Breast epithelium (tissue), 4 donors: Measurements from ENCODE around the gene INAVA. TPM values are rescaled to one million over a fixed set of nuclear protein-coding genes. Genes with fewer than 3 reads are reported as not detected.

Experiments
- DNase-seq, 2 donors: peaks; one replicate each; pipeline ENCODE4 v3.0.0-alpha.2; 2019; ENCODE audit warnings: low spot score in 2 of 2
- H3K27ac ChIP-seq, 2 donors: fragments of 200-600 bp; sonication (generic) in 1 of 2; one replicate each; pipeline ENCODE4 v1.5.1; 2016 to 2019; ENCODE audit warnings: mild to moderate bottlenecking in 1 of 2
- H3K27me3 ChIP-seq, 2 donors: fragments of 200-600 bp; sonication (generic) in 1 of 2; one replicate each; pipeline versions ENCODE4 v1.5.1 to v1.6.0; 2017 to 2019; ENCODE audit warnings: control low read depth in 1 of 2, mild to moderate bottlenecking in 1 of 2
- H3K36me3 ChIP-seq: fragments of 200-600 bp; one replicate; pipeline ENCODE4 v1.5.1; 2019
- H3K4me1 ChIP-seq, 2 donors: fragments of 200-600 bp; sonication (generic); one replicate each; pipeline ENCODE4 v1.5.1; 2016 to 2019; ENCODE audit warnings: control low read depth in 1 of 2
- H3K4me3 ChIP-seq, 3 donors: fragments of 200-600 bp; sonication (generic); 1 replicate in 2 of 3; 2 replicates in 1 of 3; pipeline ENCODE4 v1.5.1; 2016 to 2019; ENCODE audit warnings: mild to moderate bottlenecking in 3 of 3, moderate library complexity in 2 of 3
- H3K9me3 ChIP-seq, 2 donors: fragments of 200-600 bp; sonication (generic) in 1 of 2; one replicate each; pipeline ENCODE4 v1.5.1; 2016 to 2019; ENCODE audit warnings: control low read depth in 1 of 2
- POLR2A ChIP-seq: fragments of 450-650 bp; IDR thresholded peaks from one replicate; pipeline ENCODE4 v1.6.1; 2016; ENCODE audit warnings: antibody characterized with exemption, mild to moderate bottlenecking, moderate library complexity
- POLR2AphosphoS5 ChIP-seq, 3 donors: sonication (generic); formaldehyde crosslinking; IDR thresholded peaks; one replicate each; pipeline ENCODE4 v1.6.1; 2017; ENCODE audit warnings: antibody characterized with exemption in 3 of 3
- intact Hi-C: fragments of 100-400 bp; cut with DNase I; formaldehyde crosslinking; loops from one replicate; pipeline ENCODE4 v1.15.1; 2023; ENCODE audit warnings: low total_unique reads
- total RNA-seq, 3 donors: library from RNA; depleted of rRNA; stranded (reverse); fragments of >200 nt; gene quantifications; one replicate each; pipeline ENCODE4 v1.1.0, GENCODE V29; 2016
- TF ChIP-seq, protein P1 (sequence below), 3 donors: fragments of 450-650 bp; IDR thresholded peaks; one replicate each; pipeline ENCODE4 v1.5.1; 2016 to 2017; ENCODE audit warnings: antibody characterized with exemption in 3 of 3, mild to moderate bottlenecking in 3 of 3, moderate library complexity in 3 of 3

The INAVA gene
- total RNA-seq, 3 donors from 2014 or later, result 1.0 to 7.5 TPM; not detected in 1

DNA sequence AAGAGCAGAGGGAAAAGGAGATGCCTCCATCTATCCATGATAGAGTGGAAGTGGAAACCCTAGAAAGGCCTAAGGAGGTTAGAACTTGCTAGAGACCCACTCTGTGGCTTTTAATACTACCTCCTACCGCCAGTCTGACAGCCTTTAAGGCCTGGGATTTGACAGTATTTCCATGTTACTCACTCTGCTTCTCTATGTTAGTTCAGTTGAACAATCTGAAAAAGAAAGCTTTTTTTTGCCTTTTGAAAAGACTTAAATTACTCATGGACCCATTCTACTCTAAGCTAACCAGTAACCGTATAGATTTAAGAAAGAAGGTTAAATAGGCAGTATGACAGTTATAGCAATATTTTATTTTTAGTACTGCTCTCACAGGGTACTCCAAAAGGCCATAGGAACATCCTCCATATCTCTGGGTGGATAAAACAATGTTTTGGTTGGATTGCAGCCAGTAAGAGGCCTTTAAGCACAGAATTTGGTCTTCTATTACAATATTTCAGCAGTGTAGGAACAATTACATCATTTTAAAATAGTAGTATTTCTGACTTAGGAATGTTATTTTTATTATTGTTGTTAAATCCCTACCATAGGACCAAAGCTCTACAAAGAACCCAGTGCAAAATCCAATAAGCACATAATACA is 37.9 kb upstream of the INAVA start:
- H3K4me3 ChIP-seq, result no peak overlapping the region
- no peaks in the 10 kb centered on the region for H3K4me1 ChIP-seq
- H3K9me3 ChIP-seq, result no peaks in the 10 kb centered on the region
- H3K27ac ChIP-seq, result no peak overlapping the region
- H3K36me3 ChIP-seq, result no peaks in the 10 kb centered on the region
- DNase-seq, result no peak
- TF ChIP-seq POLR2A (no peak), POLR2AphosphoS5 (IDR thresholded peaks at IDR 0.05) (no peak)
- TF ChIP-seq, protein P1, sequence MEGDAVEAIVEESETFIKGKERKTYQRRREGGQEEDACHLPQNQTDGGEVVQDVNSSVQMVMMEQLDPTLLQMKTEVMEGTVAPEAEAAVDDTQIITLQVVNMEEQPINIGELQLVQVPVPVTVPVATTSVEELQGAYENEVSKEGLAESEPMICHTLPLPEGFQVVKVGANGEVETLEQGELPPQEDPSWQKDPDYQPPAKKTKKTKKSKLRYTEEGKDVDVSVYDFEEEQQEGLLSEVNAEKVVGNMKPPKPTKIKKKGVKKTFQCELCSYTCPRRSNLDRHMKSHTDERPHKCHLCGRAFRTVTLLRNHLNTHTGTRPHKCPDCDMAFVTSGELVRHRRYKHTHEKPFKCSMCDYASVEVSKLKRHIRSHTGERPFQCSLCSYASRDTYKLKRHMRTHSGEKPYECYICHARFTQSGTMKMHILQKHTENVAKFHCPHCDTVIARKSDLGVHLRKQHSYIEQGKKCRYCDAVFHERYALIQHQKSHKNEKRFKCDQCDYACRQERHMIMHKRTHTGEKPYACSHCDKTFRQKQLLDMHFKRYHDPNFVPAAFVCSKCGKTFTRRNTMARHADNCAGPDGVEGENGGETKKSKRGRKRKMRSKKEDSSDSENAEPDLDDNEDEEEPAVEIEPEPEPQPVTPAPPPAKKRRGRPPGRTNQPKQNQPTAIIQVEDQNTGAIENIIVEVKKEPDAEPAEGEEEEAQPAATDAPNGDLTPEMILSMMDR (IDR thresholded peaks at IDR 0.05), result no peak
- intact Hi-C loops, result no loop called here
- H3K27me3 ChIP-seq, result no peaks in the 10 kb centered on the region

DNA sequence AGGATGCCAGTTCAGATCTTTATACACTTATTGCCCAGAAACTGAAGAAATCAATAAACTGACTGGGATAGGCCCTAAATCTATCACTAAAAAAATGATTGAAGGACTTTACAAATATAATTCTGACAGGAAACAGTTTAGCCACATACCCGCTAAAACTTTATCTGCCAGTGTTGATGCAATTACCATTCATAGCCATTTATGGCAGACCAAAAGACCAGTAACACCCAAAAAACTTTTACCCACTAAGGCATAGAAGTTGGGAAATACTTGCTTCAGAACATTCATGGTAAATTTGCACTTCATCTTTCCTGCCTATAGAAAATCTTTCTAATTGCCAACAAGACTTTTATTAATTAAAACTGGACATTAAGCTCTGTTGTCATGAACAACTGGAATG is 36.9 kb upstream of the INAVA start:
- TF ChIP-seq POLR2AphosphoS5 (IDR thresholded peaks at IDR 0.05) (no peak), POLR2A (no peak)
- TF ChIP-seq, protein P1 (IDR thresholded peaks at IDR 0.05), result no peak
- H3K4me3 ChIP-seq, result no peak overlapping the region
- DNase-seq, result no peak
- no peak overlapping the region for H3K27ac ChIP-seq
- H3K9me3 ChIP-seq, result no peaks in the 10 kb centered on the region
- no peaks in the 10 kb centered on the region for H3K27me3 ChIP-seq
- no peaks in the 10 kb centered on the region for H3K36me3 ChIP-seq
- H3K4me1 ChIP-seq, result no peaks in the 10 kb centered on the region
- intact Hi-C loops, result no loop called here

DNA sequence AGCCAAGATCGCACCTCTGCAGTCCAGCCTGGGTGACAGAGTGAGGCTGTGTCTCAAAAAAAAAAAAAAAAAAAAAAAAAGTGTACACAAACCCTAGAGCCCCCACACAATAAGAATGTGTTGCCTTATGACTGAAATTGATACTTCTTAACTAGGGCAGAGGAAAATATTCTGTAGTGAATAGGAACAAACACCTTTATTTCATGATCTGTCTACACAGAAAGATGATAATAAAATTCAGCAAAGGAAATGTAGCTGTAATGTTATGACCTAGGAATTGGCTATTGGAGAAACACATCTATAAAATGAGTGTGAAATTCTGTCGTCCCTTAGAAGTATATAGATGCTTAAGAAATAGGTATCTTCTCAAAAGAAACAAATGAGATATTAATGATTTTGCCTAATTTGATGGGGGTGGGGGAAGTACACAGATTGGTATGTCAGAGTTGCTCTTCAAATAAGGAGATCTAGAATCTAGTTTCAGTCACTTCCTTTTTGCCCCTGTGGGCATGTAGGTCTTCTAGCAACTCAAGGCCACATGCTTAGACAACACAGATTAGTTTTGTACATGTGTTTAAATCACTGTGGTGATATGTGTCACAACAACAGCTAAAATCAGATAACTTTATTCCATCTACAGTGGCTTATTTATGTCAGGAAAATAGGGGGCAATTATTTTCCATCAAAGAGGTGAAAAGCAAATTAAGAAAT is 32.6 kb upstream of the INAVA start:
- H3K27me3 ChIP-seq, result no peaks in the 10 kb centered on the region
- H3K9me3 ChIP-seq, result no peaks in the 10 kb centered on the region
- no peaks in the 10 kb centered on the region for H3K36me3 ChIP-seq
- intact Hi-C loops, result no loop called here
- no peak overlapping the region for H3K4me3 ChIP-seq
- DNase-seq, result no peak
- H3K27ac ChIP-seq, result no peak overlapping the region
- TF ChIP-seq POLR2A (no peak), POLR2AphosphoS5 (IDR thresholded peaks at IDR 0.05) (no peak)
- TF ChIP-seq, protein P1 (IDR thresholded peaks at IDR 0.05), result no peak
- H3K4me1 ChIP-seq, result no peaks in the 10 kb centered on the region

GRCh38 chr1:200862713-200863415 is 31.8 kb upstream of the INAVA start:
- no peak for DNase-seq
- Histone ChIP-seq H3K4me3 (no peak overlapping the region), H3K27me3 (no peaks in the 10 kb centered on the region), H3K27ac (no peak overlapping the region), H3K36me3 (no peaks in the 10 kb centered on the region), H3K4me1 (no peaks in the 10 kb centered on the region), H3K9me3 (no peaks in the 10 kb centered on the region)
- TF ChIP-seq, protein P1 (IDR thresholded peaks at IDR 0.05), result no peak
- TF ChIP-seq POLR2A, result no peak
- TF ChIP-seq POLR2AphosphoS5 (IDR thresholded peaks at IDR 0.05), result no peak
- intact Hi-C loops, result no loop called here

DNA sequence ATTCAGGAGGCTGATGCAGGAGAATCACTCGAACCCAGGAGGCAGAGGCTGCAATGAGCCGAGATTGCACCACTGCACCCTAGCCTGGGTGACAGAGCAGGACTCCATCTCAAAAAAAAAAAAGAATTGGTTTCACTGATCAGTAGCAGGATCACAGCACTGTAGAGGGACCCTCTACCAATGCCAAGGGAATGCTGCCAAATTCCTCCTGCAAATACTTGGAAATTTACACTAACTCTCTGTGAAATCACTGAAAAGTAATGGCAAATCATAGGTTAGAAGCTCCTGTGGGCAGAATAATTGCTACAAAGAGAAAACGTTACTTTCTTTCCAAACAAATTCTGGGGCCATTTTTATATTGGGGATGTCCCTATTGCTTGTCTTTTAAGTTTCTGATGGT is 28.6 kb upstream of the INAVA start:
- H3K4me1 ChIP-seq, result no peaks in the 10 kb centered on the region
- H3K9me3 ChIP-seq, result no peaks in the 10 kb centered on the region
- TF ChIP-seq POLR2AphosphoS5 (IDR thresholded peaks at IDR 0.05), result no peak
- TF ChIP-seq, protein P1 (IDR thresholded peaks at IDR 0.05), result no peak
- no peak for TF ChIP-seq POLR2A
- intact Hi-C loops, result no loop called here
- peaks cover 0 to 12% of the 10 kb centered on the region in 2 donors for H3K27me3 ChIP-seq
- no peaks in the 10 kb centered on the region for H3K36me3 ChIP-seq
- H3K4me3 ChIP-seq, result no peak overlapping the region
- DNase-seq, result no peak
- H3K27ac ChIP-seq, result no peak overlapping the region
